ENCODE data around the gene MSANTD1.
"Not testable (repeated sequence)": the region's sequence is repeated elsewhere in the genome, so short reads cannot be mapped to it uniquely, and the experiment has no call there.

The MSANTD1 gene

GRCh38 chr4:3291969-3292570, 43.1 kb downstream of the MSANTD1 start:
- no peak for FAIRE-seq

GRCh38 chr4:3292571-3293400, 43.8 kb downstream of the MSANTD1 start, which contains the start of gene RGS12:
Gene RGS12, plus strand, starts transcription at chr4:3293021. Its CDS starts 23,150 bp downstream, at chr4:3316171.
- FAIRE-seq = no peak

GRCh38 chr4:3293401-3294391, 44.7 kb downstream of the MSANTD1 start:
- no peak for FAIRE-seq

GRCh38 chr4:3294401-3295241, 45.7 kb downstream of the MSANTD1 start:
- no peak for FAIRE-seq

GRCh38 chr4:3295837-3296624, 47.1 kb downstream of the MSANTD1 start:
- no peak for FAIRE-seq

GRCh38 chr4:3296651-3297050, 47.7 kb downstream of the MSANTD1 start:
- FAIRE-seq = no peak

- FAIRE-seq = no peak
Observed at GRCh38 chr4:3297066-3297859, 48.3 kb downstream of the MSANTD1 start.

GRCh38 chr4:3299122-3299975, 50.4 kb downstream of the MSANTD1 start:
- FAIRE-seq = no peak

GRCh38 chr4:3299976-3300671, 51.2 kb downstream of the MSANTD1 start:
- FAIRE-seq = no peak

GRCh38 chr4:3300882-3301281, 51.9 kb downstream of the MSANTD1 start:
- FAIRE-seq = not testable (repeated sequence)

GRCh38 chr4:3301450-3302172, 52.7 kb downstream of the MSANTD1 start:
- FAIRE-seq = no peak

- FAIRE-seq = no peak
Observed at GRCh38 chr4:3302173-3302785, 53.3 kb downstream of the MSANTD1 start.

- no peak for FAIRE-seq
Observed at GRCh38 chr4:3302786-3303564, 54.0 kb downstream of the MSANTD1 start.

- no peak for FAIRE-seq
Observed at GRCh38 chr4:3303565-3303824, 54.5 kb downstream of the MSANTD1 start.

GRCh38 chr4:3303923-3304710, 55.2 kb downstream of the MSANTD1 start:
- FAIRE-seq = no peak

Data from TTC549 (cell line).